ENCODE data around the gene TFDP1.
"Not testable (repeated sequence)": the region's sequence is repeated elsewhere in the genome, so short reads cannot be mapped to it uniquely, and the experiment has no call there.

Gene TFDP1

DNA sequence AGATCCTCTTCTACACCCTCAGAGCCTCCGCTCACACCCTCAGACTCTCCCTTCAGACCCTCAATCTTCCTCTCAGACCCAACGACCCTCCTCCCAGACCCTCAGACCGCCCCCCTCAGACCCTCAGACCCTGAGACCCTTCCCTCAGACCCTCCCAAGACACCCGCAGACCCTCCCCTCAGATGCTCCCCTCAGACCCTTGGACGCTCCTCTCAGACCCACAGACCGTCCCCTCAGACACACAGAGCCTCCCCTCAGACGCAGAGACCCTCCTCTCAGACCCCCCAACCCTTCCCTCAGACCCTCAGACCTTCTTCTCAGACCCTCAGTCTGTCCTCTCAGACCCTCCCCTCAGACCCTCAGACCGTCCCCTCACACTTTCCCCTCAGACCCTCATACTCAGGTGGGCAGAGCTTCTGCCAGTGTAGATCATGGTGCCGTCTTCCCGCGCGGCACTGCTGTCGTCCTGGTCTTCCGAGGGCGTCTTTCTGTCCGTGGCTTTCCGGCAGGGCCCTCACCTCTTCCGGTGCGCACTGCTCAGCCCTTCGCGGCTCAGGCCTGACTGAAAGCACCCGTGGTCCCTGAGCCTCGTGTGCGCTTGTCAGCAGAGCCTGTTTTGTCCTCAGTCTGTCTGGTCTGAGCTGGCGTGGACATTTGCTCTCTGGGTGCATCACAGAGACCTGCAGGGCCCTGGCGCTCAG is 18.9 kb upstream of the TFDP1 start:
- no peak for DNase-seq (ENCODE audit: low spot score)

- no peak for DNase-seq (ENCODE audit: low spot score)
Observed at GRCh38 chr13:113566227-113566561, 18.4 kb upstream of the TFDP1 start.

DNA sequence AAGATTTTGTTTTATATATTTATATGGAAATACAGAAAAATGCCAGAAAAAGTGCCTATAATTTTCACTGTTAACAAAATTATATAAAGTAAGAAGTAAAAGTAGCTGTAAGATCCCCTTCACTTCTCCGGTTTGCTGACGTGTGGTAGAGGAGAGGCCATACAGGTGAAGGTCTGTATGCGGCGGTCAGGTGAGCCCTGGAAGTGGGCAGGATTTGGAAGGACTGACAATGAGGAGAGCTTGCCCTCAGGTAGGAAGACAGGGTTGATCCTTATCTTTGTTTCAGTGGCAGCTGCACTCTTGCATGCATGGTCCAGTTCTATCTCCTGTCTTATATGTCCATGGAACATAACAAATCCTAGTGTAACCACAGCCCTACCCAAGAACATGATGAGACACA is 16.9 kb upstream of the TFDP1 start:
- DNase-seq (ENCODE audit: low spot score): no peak

- DNase-seq (ENCODE audit: low spot score): no peak
Observed at GRCh38 chr13:113573065-113573464, 11.5 kb upstream of the TFDP1 start.

GRCh38 chr13:113576597-113576996 is 8.0 kb upstream of the TFDP1 start:
- no peak for DNase-seq (ENCODE audit: low spot score)

- DNase-seq (ENCODE audit: low spot score): no peak
Observed at GRCh38 chr13:113577881-113578435, 6.6 kb upstream of the TFDP1 start.

DNA sequence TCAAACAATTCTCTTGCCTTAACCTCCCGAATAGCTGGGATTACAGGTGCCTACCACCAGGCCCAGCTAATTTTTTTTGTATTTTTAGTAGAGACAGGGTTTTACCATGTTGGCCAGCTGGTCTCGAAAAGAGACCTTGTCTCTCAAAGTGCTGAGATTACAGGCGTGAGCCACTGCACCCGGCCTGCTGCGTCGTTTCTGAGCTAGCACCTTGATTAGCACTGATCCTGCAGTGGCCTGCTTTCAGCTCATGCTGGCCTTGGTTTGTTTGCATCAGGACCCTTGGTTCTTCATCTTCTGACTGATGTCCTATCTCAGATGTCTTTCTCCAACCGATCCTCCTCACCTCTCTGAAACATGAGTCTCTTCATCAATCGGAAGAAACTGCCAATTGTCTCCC is 4.9 kb upstream of the TFDP1 start:
- no peak for DNase-seq (ENCODE audit: low spot score)

DNA sequence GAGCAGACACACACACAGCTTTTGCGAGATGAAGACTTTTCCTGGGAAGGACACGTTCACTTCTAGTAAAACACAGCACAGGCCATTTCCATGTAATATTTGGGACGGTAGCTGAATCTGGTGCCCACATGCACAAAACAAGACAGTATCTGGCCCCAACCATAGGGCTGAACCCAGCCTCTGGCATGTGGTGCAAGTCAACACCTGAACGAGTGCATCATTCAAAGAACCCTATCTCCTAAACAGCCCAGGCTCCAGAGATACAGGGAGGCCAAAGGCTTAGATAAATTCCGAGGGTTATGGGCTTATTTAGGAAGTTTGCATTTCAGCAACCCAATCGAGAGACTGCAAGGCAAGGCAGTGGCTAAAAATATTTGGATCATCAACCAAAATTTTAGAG is 2.7 kb upstream of the TFDP1 start:
- DNase-seq (ENCODE audit: low spot score): no peak

- no peak for DNase-seq (ENCODE audit: low spot score)
Observed at GRCh38 chr13:113582841-113583631, 1.5 kb upstream of the TFDP1 start.

DNA sequence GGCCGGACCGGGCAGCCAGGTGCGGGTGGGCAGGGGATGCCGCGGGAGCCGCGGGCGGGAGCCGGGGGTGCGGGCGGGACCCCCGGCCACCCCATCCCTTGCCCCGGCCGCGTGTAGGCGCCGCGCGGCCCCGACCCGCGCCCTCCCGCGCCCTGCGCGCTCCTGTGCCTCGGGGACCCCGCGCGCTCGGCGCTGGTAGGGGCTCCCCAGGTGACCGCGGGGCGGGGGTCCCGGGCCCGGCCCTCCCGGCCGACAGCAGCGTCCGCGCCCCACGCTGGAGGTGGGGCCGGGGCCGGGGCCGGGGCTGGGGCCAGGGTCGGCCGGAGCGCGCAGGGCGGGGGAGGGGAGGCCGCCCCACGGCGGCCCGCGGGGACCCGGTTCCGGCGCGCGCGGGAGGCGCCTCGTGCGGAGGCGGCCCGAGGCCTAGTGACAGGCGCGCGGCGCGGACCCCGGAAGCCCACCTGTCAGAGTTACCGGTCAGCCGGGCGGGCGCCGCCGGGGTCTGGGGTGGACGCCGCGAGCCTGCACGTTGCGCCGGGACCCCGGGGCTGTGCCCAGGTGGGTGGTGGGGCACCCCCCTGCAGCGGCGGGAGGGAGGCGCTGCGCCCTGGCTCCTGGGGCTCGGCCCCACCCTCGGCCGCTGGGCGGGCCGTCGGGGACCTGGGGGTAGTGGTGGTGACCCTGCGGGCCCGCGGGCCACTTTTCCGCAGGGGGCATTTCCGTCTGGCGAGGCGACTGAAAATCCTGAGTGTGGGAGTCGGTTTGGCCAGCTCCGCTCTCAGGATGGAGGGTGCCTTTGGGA is 518 bp downstream of the TFDP1 start:
- DNase-seq (ENCODE audit: low spot score): no peak

- no peak for DNase-seq (ENCODE audit: low spot score)
Observed at GRCh38 chr13:113585896-113586295, 1.3 kb downstream of the TFDP1 start.

- no peak for DNase-seq (ENCODE audit: low spot score)
Observed at GRCh38 chr13:113586661-113587479, 2.3 kb downstream of the TFDP1 start.

DNA sequence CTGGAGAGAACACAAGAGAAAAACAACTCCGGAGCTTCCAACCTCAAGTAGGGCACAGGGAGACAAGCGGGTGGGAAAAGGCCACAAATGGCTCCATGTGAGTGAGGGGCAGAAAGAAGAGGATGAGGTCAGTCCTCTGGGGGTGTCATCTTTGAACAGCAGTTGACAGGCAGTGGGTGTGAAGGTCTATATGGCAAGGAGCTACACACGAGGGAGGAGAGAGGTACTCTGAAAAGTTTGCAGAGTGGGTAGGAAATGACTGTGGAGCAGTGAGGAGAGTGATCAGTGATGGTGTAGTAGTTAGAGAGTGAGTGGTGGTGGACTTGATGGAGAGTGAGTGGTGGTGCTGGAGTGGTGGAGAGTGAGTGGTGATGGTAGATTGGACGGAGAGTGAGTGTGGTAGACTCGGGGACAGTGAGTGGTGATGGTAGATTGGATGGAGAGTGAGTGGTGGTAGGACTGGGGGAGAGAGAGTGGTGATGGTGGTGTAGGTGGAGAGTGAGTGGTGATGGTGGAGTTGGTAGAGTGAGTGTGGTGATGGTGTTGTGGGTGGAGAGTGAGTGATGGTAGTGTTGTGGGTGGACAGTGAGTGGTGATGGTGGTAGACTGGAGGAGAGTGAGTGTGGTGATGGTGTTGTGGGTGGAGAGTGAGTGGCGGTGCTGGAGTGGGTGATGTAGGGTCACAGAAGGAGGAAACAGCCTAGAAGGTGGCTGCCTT is 4.0 kb downstream of the TFDP1 start:
- DNase-seq (ENCODE audit: low spot score): no peak

DNA sequence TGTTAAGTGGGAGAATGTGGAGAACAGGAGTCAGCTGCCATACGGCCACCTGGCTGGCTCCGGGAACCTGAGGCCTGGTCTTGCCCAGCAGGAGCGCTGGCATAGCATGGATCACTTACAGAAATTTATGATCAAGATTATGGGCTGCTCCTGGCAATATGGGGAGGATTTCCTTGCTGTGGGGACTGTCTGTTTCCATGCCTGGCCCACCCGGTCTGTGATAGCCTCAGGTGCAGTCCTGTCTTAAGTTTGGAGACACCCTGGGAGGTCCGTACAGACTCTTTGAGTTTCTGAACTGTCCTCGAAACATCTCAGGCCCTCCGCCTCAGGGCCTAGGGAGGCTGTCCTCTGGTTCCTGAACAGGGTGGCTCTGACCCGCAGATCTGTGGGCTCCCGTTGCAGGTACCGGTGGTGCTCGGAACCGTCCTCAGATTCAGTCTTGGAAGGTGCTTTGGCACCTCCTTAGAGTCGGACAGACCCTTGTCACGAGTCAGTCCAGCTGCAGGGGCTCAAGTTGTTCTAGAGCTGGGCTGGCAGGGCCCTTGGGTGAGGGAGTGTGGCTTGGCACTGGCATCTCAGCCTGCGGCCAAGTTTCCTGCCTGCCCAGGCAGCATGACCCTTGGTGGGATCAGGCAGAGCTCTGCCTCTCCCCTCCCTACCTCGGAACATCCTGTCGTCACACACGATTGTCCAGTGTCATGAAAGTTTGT is 4.9 kb downstream of the TFDP1 start:
- DNase-seq (ENCODE audit: low spot score): no peak

DNA sequence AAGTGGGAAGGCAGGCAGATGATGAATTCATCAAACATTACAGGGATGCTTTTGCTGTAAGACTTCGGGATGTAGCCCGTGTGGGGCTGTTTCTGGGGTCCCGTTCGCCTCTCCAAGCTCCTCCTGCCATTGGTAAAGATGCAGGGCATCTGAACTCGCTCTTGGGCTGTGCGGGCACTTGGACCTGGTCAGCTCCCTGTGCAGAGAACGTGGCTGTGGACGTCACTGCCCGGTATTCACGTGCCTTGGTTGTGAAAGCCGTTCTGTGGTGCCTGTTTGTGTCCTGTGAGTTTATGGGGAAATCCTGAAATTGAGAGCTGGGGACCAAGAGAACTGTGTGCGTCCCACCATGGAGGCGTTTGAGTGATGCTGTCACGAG is 5.4 kb downstream of the TFDP1 start:
- DNase-seq (ENCODE audit: low spot score): no peak

DNA sequence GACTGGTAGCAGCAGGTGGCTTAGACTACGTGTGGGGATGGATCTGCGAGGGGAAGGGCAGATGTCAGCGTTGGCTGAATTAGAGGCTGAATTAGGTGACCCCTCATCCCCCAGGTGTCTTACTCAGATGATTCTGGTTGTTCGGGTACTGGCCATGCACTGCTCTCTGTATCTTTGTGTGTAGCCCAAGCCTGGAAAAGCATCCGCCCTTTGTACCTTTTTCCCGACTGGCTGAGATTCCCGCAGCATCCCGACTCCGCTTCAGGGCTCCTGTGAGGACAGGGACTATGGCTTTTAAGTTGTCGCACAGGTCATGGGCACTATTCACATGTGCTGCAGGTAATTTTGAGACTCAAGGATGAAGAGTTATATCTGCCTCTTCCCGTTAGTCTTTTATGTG is 7.2 kb downstream of the TFDP1 start:
- DNase-seq (ENCODE audit: low spot score): no peak

- DNase-seq (ENCODE audit: low spot score): no peak
Observed at GRCh38 chr13:113592571-113592970, 8.0 kb downstream of the TFDP1 start.

- not testable (repeated sequence) for DNase-seq (ENCODE audit: low spot score)
Observed at GRCh38 chr13:113594066-113594821, 9.7 kb downstream of the TFDP1 start.

DNA sequence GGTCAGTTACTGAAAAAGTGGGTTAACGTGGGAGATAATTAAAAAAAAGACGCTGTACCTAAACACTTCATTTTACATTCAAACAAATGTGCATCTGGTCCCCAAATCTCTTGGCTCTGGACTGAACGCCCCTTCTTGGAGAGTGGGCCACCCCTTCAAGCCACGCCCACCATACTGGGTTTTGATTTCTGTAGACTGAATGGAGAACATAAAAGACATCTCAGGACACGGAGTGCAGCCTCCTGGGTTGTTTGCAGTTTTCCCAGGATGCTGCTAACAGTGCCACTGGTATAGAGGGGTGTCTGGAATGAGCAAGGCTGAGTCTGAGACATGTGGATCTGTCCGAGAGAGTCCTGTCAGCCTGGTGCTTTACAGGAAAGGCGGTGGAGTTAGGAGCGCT is 10.6 kb downstream of the TFDP1 start:
- DNase-seq (ENCODE audit: low spot score): no peak
